NT2/D1 (cell line): ENCODE measurements around the gene HNRNPF.
"Not testable (repeated sequence)": the region's sequence is repeated elsewhere in the genome, so short reads cannot be mapped to it uniquely, and the experiment has no call there.

Experiments used
- DNase-seq: peaks from one replicate; pipeline ENCODE4 v3.0.0-alpha.2; 2011; ENCODE audit warnings: low read depth, low spot score
- H3K27me3 ChIP-seq: 2 replicates; pipeline ENCODE4 v1.6.0; 2011; ENCODE audit warnings: mild to moderate bottlenecking; ENCODE audit not compliant: insufficient read length, insufficient read depth
- H3K36me3 ChIP-seq: 2 replicates; pipeline ENCODE4 v1.6.1; 2011; ENCODE audit warnings: mild to moderate bottlenecking, low read length, mixed read lengths; ENCODE audit not compliant: insufficient read depth, insufficient read length
- H3K4me1 ChIP-seq: 2 replicates; pipeline ENCODE4 v1.5.1; 2011; ENCODE audit not compliant: insufficient read depth, insufficient read length
- H3K4me3 ChIP-seq: 2 replicates; pipeline ENCODE4 v1.5.1; 2011; ENCODE audit warnings: low read depth; ENCODE audit not compliant: insufficient read length
- H3K9ac ChIP-seq: 2 replicates; pipeline ENCODE4 v1.6.0; 2011; ENCODE audit warnings: low read depth; ENCODE audit not compliant: insufficient read length
- H3K9me3 ChIP-seq: 2 replicates; pipeline ENCODE4 v1.5.1; 2011; ENCODE audit warnings: mild to moderate bottlenecking, low read length; ENCODE audit not compliant: insufficient read depth
- SUZ12 ChIP-seq: IDR thresholded peaks from 2 replicates; pipeline ENCODE4 v1.6.1; 2011; ENCODE audit not compliant: insufficient read length, insufficient read depth; ENCODE audit errors: extremely low read depth
- YY1 ChIP-seq: IDR thresholded peaks from 2 replicates; pipeline ENCODE4 v1.6.1; 2011; ENCODE audit not compliant: insufficient read length, insufficient read depth
- ZNF274 ChIP-seq: IDR thresholded peaks from 2 replicates; pipeline ENCODE4 v1.6.1; 2011; ENCODE audit warnings: mild to moderate bottlenecking, low read depth, low read length

The HNRNPF gene

DNA sequence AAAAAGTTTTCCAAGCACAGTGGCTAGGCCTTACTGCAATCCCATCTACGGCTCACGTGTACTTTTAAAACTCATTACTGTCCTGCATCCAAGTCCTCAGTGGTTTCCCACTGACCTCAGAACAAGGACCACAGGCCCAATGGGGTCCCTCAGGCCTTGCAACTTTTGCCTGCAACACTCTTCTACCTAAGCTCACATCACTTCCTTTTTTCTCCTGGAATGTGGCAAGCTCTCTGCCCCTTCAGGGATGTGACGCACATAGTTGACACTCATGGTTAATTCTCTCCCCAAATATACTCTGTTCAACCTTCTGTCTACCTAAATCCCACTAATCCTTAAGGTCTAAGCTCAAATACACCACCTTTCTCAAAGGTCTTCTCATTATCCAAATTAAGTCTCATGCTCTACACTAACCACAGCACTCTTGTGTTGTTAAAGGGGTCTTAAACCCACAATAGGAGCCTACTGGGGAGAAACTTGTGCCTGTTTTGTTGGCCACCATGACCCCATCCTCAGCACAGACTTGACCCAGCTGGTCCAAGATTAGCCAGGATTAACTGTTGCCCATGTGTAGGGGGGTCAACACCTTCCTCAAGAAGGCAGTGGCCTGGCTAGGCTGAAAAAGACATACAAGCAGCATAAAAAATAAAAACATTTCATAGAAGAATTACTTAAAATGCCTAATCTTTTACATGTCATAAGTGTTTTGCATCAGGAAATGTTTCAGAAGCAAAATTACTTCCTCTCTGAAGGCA lies 15.2 kb downstream of the HNRNPF start:
- Histone ChIP-seq H3K9me3 (peaks cover 7% of the 10 kb centered on the region; the same call in 1 of the 2 replicates), H3K27me3 (no peaks in the 10 kb centered on the region), H3K36me3 (peaks cover 86% of the 10 kb centered on the region), H3K4me1 (peaks cover 6% of the 10 kb centered on the region), H3K9ac (no peak overlapping the region), H3K4me3 (no peak overlapping the region)
- DNase-seq, result no peak
- TF ChIP-seq ZNF274, result no peak
- TF ChIP-seq YY1, result no peak
- no peak for TF ChIP-seq SUZ12

- H3K36me3 ChIP-seq, result peaks cover 89% of the 10 kb centered on the region
These were observed 15.8 kb downstream of the HNRNPF start for GRCh38 chr10:43393186-43393585.

GRCh38 chr10:43392748-43393147 lies 16.2 kb downstream of the HNRNPF start:
- Histone ChIP-seq H3K27me3 (no peaks in the 10 kb centered on the region), H3K9me3 (peaks cover 7% of the 10 kb centered on the region; the same call in 1 of the 2 replicates), H3K4me3 (no peak overlapping the region), H3K9ac (no peak overlapping the region), H3K36me3 (peaks cover 90% of the 10 kb centered on the region), H3K4me1 (peaks cover 3% of the 10 kb centered on the region)
- no peak for TF ChIP-seq YY1
- no peak for TF ChIP-seq SUZ12
- TF ChIP-seq ZNF274, result no peak
- DNase-seq, result no peak

More at GRCh38 chr10:43393186-43393585, 15.8 kb downstream of the HNRNPF start:
- not testable (repeated sequence) for H3K4me1 ChIP-seq, H3K9me3 ChIP-seq, DNase-seq, H3K27me3 ChIP-seq, H3K9ac ChIP-seq, H3K4me3 ChIP-seq

GRCh38 chr10:43391496-43391895 lies 17.5 kb downstream of the HNRNPF start:
- H3K9ac ChIP-seq, result no peak overlapping the region
- no peaks in the 10 kb centered on the region for H3K27me3 ChIP-seq
- no peak for DNase-seq
- H3K4me1 ChIP-seq, result peaks cover 3% of the 10 kb centered on the region
- peaks cover 7% of the 10 kb centered on the region; the same call in 1 of the 2 replicates for H3K9me3 ChIP-seq
- peaks cover 96% of the 10 kb centered on the region for H3K36me3 ChIP-seq
- TF ChIP-seq SUZ12 (no peak), ZNF274 (no peak), YY1 (no peak)
- H3K4me3 ChIP-seq, result no peak overlapping the region

- Histone ChIP-seq H3K36me3 (peaks cover 96% of the 10 kb centered on the region), H3K9ac (no peak overlapping the region), H3K4me3 (no peak overlapping the region), H3K27me3 (no peaks in the 10 kb centered on the region), H3K4me1 (peaks cover 3% of the 10 kb centered on the region), H3K9me3 (0 out of 2 replicates have a peak, but pooled peaks cover 2% of the 10 kb centered on the region)
- no peak for DNase-seq
- TF ChIP-seq SUZ12 (no peak), ZNF274 (no peak), YY1 (no peak)
These were observed 18.2 kb downstream of the HNRNPF start for GRCh38 chr10:43390759-43391158.

DNA sequence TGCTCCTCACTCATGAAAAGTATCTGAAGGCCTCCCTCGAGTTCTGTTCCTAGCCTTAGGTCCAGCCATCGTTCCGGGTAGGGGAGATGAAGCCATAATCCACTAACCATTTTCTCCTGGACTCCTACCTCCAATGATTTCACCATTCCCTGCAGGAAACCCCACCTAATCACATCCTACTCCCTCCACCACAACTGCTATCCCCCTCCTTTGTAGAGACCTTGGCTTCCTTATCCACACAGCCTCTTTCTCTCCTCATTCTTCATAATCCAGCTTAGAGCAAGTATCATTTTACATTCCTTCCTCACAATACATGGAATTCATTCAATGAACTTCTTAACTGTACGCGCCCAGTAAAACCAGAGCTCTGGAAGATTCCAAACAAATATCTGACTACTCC lies 18.7 kb downstream of the HNRNPF start:
- DNase-seq, result no peak
- Histone ChIP-seq H3K4me3 (no peak overlapping the region), H3K9me3 (no peaks in the 10 kb centered on the region), H3K4me1 (peaks cover 3% of the 10 kb centered on the region), H3K36me3 (peaks cover 96% of the 10 kb centered on the region), H3K9ac (no peak overlapping the region), H3K27me3 (no peaks in the 10 kb centered on the region)
- TF ChIP-seq YY1 (no peak), SUZ12 (no peak), ZNF274 (no peak)

- Histone ChIP-seq H3K9ac (no peak overlapping the region), H3K36me3 (peaks cover 93% of the 10 kb centered on the region), H3K4me1 (peaks cover 3% of the 10 kb centered on the region), H3K9me3 (no peaks in the 10 kb centered on the region), H3K27me3 (no peaks in the 10 kb centered on the region), H3K4me3 (no peak overlapping the region)
- TF ChIP-seq YY1 (no peak), ZNF274 (no peak), SUZ12 (no peak)
- DNase-seq, result no peak
These were observed 19.1 kb downstream of the HNRNPF start for GRCh38 chr10:43389867-43390266.
